ENCODE measurements around the gene LRRIQ4.

Gene LRRIQ4

GRCh38 chr3:169787791-169788190, 24.9 kb upstream of the LRRIQ4 start:
- Histone ChIP-seq H3F3A (ENCODE audit: control insufficient read depth, insufficient read depth) (peaks cover 13% of the 10 kb centered on the region; the same call in 1 of the 2 replicates), H3K4me2 (ENCODE audit: low read length) (no peak overlapping the region), H3K79me2 (ENCODE audit: control insufficient read depth, low read length) (no peaks in the 10 kb centered on the region), H3K4me3 (ENCODE audit: low read length) (no peak overlapping the region), H4K20me1 (ENCODE audit: control insufficient read depth, insufficient read depth, low read depth, low read length) (no peaks in the 10 kb centered on the region), H3K9me3 (ENCODE audit: control insufficient read depth, insufficient read depth, low read length) (no peaks in the 10 kb centered on the region), H3K9me2 (replicated peaks; ENCODE audit: control insufficient read depth, low read length) (no peaks in the 10 kb centered on the region), H3K27me3 (ENCODE audit: control insufficient read depth, low read length) (no peaks in the 10 kb centered on the region), H3K27ac (ENCODE audit: low read depth, low read length) (no peak overlapping the region), H3K4me1 (ENCODE audit: control insufficient read depth, low read length) (0 out of 2 replicates have a peak, but pooled peaks cover 4% of the 10 kb centered on the region), H3K36me3 (ENCODE audit: control insufficient read depth, low read length) (peaks cover 88% of the 10 kb centered on the region)
- TF ChIP-seq CTCF (IDR thresholded peaks at IDR 0.05; ENCODE audit: low read depth, low read length, poor library complexity, severe bottlenecking): no peak
- TF ChIP-seq EZH2phosphoT487 (IDR thresholded peaks at IDR 0.05; ENCODE audit: borderline replicate concordance, low read length): no peak

- Histone ChIP-seq H3K36me3 (ENCODE audit: control insufficient read depth, low read length) (peaks cover 74% of the 10 kb centered on the region), H3K9me3 (ENCODE audit: control insufficient read depth, insufficient read depth, low read length) (no peaks in the 10 kb centered on the region), H3K4me3 (ENCODE audit: low read length) (no peak overlapping the region), H3K79me2 (ENCODE audit: control insufficient read depth, low read length) (no peaks in the 10 kb centered on the region), H3K27me3 (ENCODE audit: control insufficient read depth, low read length) (no peaks in the 10 kb centered on the region), H4K20me1 (ENCODE audit: control insufficient read depth, insufficient read depth, low read depth, low read length) (no peaks in the 10 kb centered on the region), H3K9me2 (replicated peaks; ENCODE audit: control insufficient read depth, low read length) (no peaks in the 10 kb centered on the region), H3K4me1 (ENCODE audit: control insufficient read depth, low read length) (0 out of 2 replicates have a peak, but pooled peaks cover 4% of the 10 kb centered on the region), H3K27ac (ENCODE audit: low read depth, low read length) (no peak overlapping the region), H3K4me2 (ENCODE audit: low read length) (no peak overlapping the region), H3F3A (ENCODE audit: control insufficient read depth, insufficient read depth) (peaks cover 11% of the 10 kb centered on the region)
- TF ChIP-seq EZH2phosphoT487 (IDR thresholded peaks at IDR 0.05; ENCODE audit: borderline replicate concordance, low read length) (no peak), CTCF (IDR thresholded peaks at IDR 0.05; ENCODE audit: low read depth, low read length, poor library complexity, severe bottlenecking) (no peak)
Measured at GRCh38 chr3:169790219-169790618, 22.5 kb upstream of the LRRIQ4 start.

- no peaks in the 10 kb centered on the region for H4K20me1 ChIP-seq (ENCODE audit: control insufficient read depth, insufficient read depth, low read depth, low read length)
- TF ChIP-seq CTCF (IDR thresholded peaks at IDR 0.05; ENCODE audit: low read depth, low read length, poor library complexity, severe bottlenecking) (no peak), EZH2phosphoT487 (IDR thresholded peaks at IDR 0.05; ENCODE audit: borderline replicate concordance, low read length) (no peak)
- 0 out of 2 replicates have a peak, but pooled peaks cover 4% of the 10 kb centered on the region for H3K4me1 ChIP-seq (ENCODE audit: control insufficient read depth, low read length)
- H3K36me3 ChIP-seq (ENCODE audit: control insufficient read depth, low read length): peaks cover 73% of the 10 kb centered on the region
- H3K27ac ChIP-seq (ENCODE audit: low read depth, low read length): no peak overlapping the region
- H3K27me3 ChIP-seq (ENCODE audit: control insufficient read depth, low read length): no peaks in the 10 kb centered on the region
- H3K9me2 ChIP-seq (replicated peaks; ENCODE audit: control insufficient read depth, low read length): no peaks in the 10 kb centered on the region
- H3F3A ChIP-seq (ENCODE audit: control insufficient read depth, insufficient read depth): peaks cover 12% of the 10 kb centered on the region
- no peak overlapping the region for H3K4me3 ChIP-seq (ENCODE audit: low read length)
- no peaks in the 10 kb centered on the region for H3K9me3 ChIP-seq (ENCODE audit: control insufficient read depth, insufficient read depth, low read length)
- no peak overlapping the region for H3K4me2 ChIP-seq (ENCODE audit: low read length)
- no peaks in the 10 kb centered on the region for H3K79me2 ChIP-seq (ENCODE audit: control insufficient read depth, low read length)
Measured at GRCh38 chr3:169790687-169791429, 21.8 kb upstream of the LRRIQ4 start.

Measured in DOHH2 (cell line).